IMR-90 (cell line): ENCODE data around the gene DUSP10.

Source experiments
- BHLHE40 ChIP-seq: fragments of 150-350 bp; IDR thresholded peaks from 2 replicates; pipeline ENCODE4 v1.6.1; 2016; ENCODE audit warnings: mild to moderate bottlenecking, low read depth, low read length
- CHD1 ChIP-seq: IDR thresholded peaks from 2 replicates; pipeline ENCODE4 v1.6.1; 2012; ENCODE audit warnings: low read depth, low read length, improper control_type of control experiment
- CTCF ChIP-seq: conservative IDR thresholded peaks from 2 replicates; pipeline ENCODE4 v1.5.1; 2012; ENCODE audit warnings: mild to moderate bottlenecking, low read depth, low read length, improper control_type of control experiment
- MXI1 ChIP-seq: IDR thresholded peaks from 2 replicates; pipeline ENCODE4 v1.6.1; 2012; ENCODE audit warnings: low read depth, mild to moderate bottlenecking, low read length, moderate library complexity, borderline replicate concordance
- NFE2L2 ChIP-seq: fragments of 150-350 bp; IDR thresholded peaks from 2 replicates; pipeline ENCODE4 v1.6.1; 2016; ENCODE audit warnings: low read depth, mild to moderate bottlenecking, low read length
- POLR2A ChIP-seq: IDR thresholded peaks from 2 replicates; pipeline ENCODE4 v1.6.1; 2012; ENCODE audit warnings: mild to moderate bottlenecking, low read depth, low read length
- SMC3 ChIP-seq: fragments of 150-350 bp; IDR thresholded peaks from 2 replicates; pipeline ENCODE4 v1.6.1; 2016; ENCODE audit warnings: low read depth, mild to moderate bottlenecking, antibody characterized with exemption, low read length, moderate library complexity

- no peak for TF ChIP-seq CTCF
- no peak for TF ChIP-seq CHD1
- TF ChIP-seq POLR2A, result no peak
- TF ChIP-seq NFE2L2, result no peak
- TF ChIP-seq MXI1, result no peak
- no peak for TF ChIP-seq SMC3
- no peak for TF ChIP-seq BHLHE40
Measured at GRCh38 chr1:221759436-221759835, 17.5 kb upstream of the DUSP10 start.
